Stimulated activated naive CD8-positive, alpha-beta T cell treated with anti-CD3 and anti-CD28 coated beads, Interleukin-15, amount 100 ng/mL, for 72 hours (primary cell): ENCODE data around the gene MYLK4.

Experiments used
- ATAC-seq: fragments of 150-1000 bp; cut with Tn5 transposase; 2 replicates; pipeline ENCODE4 v1.10.0; 2021; ENCODE audit warnings: mild to moderate bottlenecking, moderate library complexity
- DNase-seq, 2 donors: peaks; one replicate each; pipeline ENCODE4 v3.0.0; 2021 to 2022
- H3K27ac Mint-ChIP-seq, 2 donors: one replicate each; pipeline ENCODE4 v1.8.0; 2022; ENCODE audit warnings: mild to moderate bottlenecking in 2 of 2, mixed read lengths in 2 of 2, moderate library complexity in 2 of 2
- H3K27me3 Mint-ChIP-seq: one replicate; pipeline ENCODE4 v1.8.0; 2022; ENCODE audit warnings: mixed read lengths
- H3K4me1 Mint-ChIP-seq: one replicate; pipeline ENCODE4 v1.8.0; 2022; ENCODE audit warnings: mild to moderate bottlenecking, mixed read lengths
- H3K4me3 Mint-ChIP-seq, 2 donors: one replicate each; pipeline ENCODE4 v1.8.0; 2022; ENCODE audit warnings: mild to moderate bottlenecking in 2 of 2, mixed read lengths in 2 of 2, moderate library complexity in 1 of 2
- H3K9me3 Mint-ChIP-seq, 2 donors: one replicate each; pipeline ENCODE4 v1.8.0; 2022; ENCODE audit warnings: mixed read lengths in 2 of 2

Gene MYLK4

DNA sequence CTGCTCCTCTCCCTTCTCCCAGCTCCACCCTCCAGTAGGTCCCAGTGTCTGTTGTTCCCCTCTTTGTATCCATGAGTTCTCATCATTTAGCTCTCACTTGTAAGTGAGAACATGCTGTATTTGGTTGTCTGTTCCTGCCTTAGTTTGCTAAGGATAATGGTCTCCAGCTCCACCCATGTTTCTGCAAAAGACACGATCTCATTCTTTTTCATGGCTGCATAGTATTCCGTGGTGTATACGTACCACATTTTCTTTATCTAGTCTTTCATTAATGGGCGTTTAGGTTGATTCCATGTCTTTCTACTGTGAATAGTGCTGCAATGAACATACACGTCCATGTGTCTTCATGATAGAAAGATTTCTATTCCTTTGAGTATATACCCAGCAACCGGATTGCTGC lies 136.6 kb downstream of the MYLK4 start:
- H3K27me3 Mint-ChIP-seq = peaks cover 38% of the 10 kb centered on the region

More for the DNA sequence above, 136.6 kb downstream of the MYLK4 start:
- H3K9me3 Mint-ChIP-seq = peaks cover 5 to 7% of the 10 kb centered on the region in 2 donors
- no peak overlapping the region for H3K27ac Mint-ChIP-seq
- ATAC-seq (no peak), DNase-seq (no peak)
- no peaks in the 10 kb centered on the region for H3K4me1 Mint-ChIP-seq
- no peak overlapping the region for H3K4me3 Mint-ChIP-seq
